Stomach (tissue), 19 donors: ENCODE data around the gene MPG. TPM values are rescaled to one million over a fixed set of nuclear protein-coding genes. Genes with fewer than 3 reads are reported as not detected.
"Not testable (repeated sequence)": the region's sequence is repeated elsewhere in the genome, so short reads cannot be mapped to it uniquely, and the experiment has no call there.

Experiments
- DNase-seq, 2 donors: peaks; one replicate each; pipeline versions ENCODE4 v3.0.0 to v3.0.0-alpha.2; 2013 to 2019
- H3K27ac ChIP-seq, 5 donors: fragments of 200-600 bp in 4 of 5; sonication (generic) in 4 of 5; one replicate each; pipeline ENCODE4 v1.5.1; 2013 to 2019; ENCODE audit warnings: mild to moderate bottlenecking in 1 of 5, moderate library complexity in 1 of 5
- H3K27me3 ChIP-seq, 3 donors: fragments of 200-600 bp; sonication (generic); one replicate each; pipeline ENCODE4 v1.5.1; 2017 to 2019; ENCODE audit warnings: mixed run types in 1 of 3
- H3K36me3 ChIP-seq, 4 donors: fragments of 200-600 bp; sonication (generic); 1 replicate in 3 of 4; 2 replicates in 1 of 4; pipeline ENCODE4 v1.5.1; 2016 to 2019
- H3K4me1 ChIP-seq, 4 donors: fragments of 200-600 bp; sonication (generic); one replicate each; pipeline ENCODE4 v1.5.1; 2016 to 2019
- H3K4me3 ChIP-seq, 4 donors: fragments of 200-600 bp; sonication (generic) in 3 of 4; one replicate each; pipeline ENCODE4 v1.5.1; 2016 to 2019; ENCODE audit warnings: mild to moderate bottlenecking in 1 of 4
- H3K9me3 ChIP-seq, 4 donors: fragments of 200-600 bp; sonication (generic); one replicate each; pipeline ENCODE4 v1.5.1; 2016 to 2019
- EP300 ChIP-seq: sonication (generic); formaldehyde crosslinking; IDR thresholded peaks from one replicate; pipeline ENCODE4 v1.6.1; 2017; ENCODE audit warnings: antibody characterized with exemption
- POLR2A ChIP-seq, 4 donors: fragments of 450-650 bp; IDR thresholded peaks; one replicate each; pipeline ENCODE4 v1.6.1; 2016; ENCODE audit warnings: antibody characterized with exemption in 4 of 4, control low read depth in 2 of 4, mild to moderate bottlenecking in 1 of 4, moderate library complexity in 1 of 4
- POLR2AphosphoS5 ChIP-seq, 3 donors: sonication (generic); formaldehyde crosslinking; IDR thresholded peaks; one replicate each; pipeline ENCODE4 v1.6.1; 2016; ENCODE audit warnings: antibody characterized with exemption in 3 of 3
- WGBS, 5 donors: extraction: QIAGEN DNeasy Blood & Tissue Kit in 3 of 5; methylation state at CpG; one replicate each; pipeline versions ENCODE4 v1.1.5 to v1.1.7; 2013 to 2018; 5-methylcytosine and 5-hydroxymethylcytosine counted together
- intact Hi-C: fragments of 100-400 bp; cut with DNase I; formaldehyde crosslinking; loops from one replicate; pipeline ENCODE4 v1.15.1; 2023; ENCODE audit warnings: low total_unique reads
- long read RNA-seq, 10 donors: transcript quantifications; one replicate each; lab custom pipeline, GENCODE V29; 2026
- polyA plus RNA-seq, 3 donors: library from polyadenylated mRNA; stranded (reverse); fragments of 200-250 nt; gene quantifications; one replicate each; pipeline ENCODE4 v1.2.3, GENCODE V29; 2013
- total RNA-seq, 5 donors: library from RNA; depleted of rRNA; stranded (reverse); fragments of >200 nt; gene quantifications; one replicate each; pipeline versions ENCODE4 v1.1.0 to v1.2.3, GENCODE V29; 2014 to 2016
- TF ChIP-seq, protein P1 (sequence below), 7 experiments: fragments of 450-650 bp in 4 of 7; fragments of 200-600 bp in 3 of 7; sonication (generic) in 3 of 7; IDR thresholded peaks; one replicate each; pipeline ENCODE4 v1.5.1; 2016 to 2019; ENCODE audit warnings: antibody characterized with exemption in 7 of 7, control low read depth in 2 of 7, mild to moderate bottlenecking in 1 of 7
- donor health status: healthy with polysubstance abuse.
- donor health status: Bipolar disorder and iron deficiency.
- donor health status: healthy.

The MPG gene
- total RNA-seq (100 to 1,000 TPM in 1 of 5 donors, 10 to 100 TPM in 4; 33.3 to 102 (median 76.2) TPM), polyA plus RNA-seq (100 to 1,000 TPM in 2 of 3 donors, 10 to 100 TPM in 1; 90.6 to 112 (median 112) TPM)
- long read RNA-seq, donor 1, transcript MPG-202 (4 exons, 1,205 nt): major isoform, 10 of 10 reads
- long read RNA-seq, donor 1, partial matches to known transcripts: 0 of 10 reads
- long read RNA-seq, donor 1, other reads (novel, unspliced or antisense): 0 of 10 reads
- long read RNA-seq, donor 2, transcript MPG-202 (4 exons, 1,205 nt): major isoform, 12 of 12 reads
- long read RNA-seq, donor 2, partial matches to known transcripts: 0 of 12 reads
- long read RNA-seq, donor 2, other reads (novel, unspliced or antisense): 0 of 12 reads
- long read RNA-seq, donor 3, transcript MPG-202 (4 exons, 1,205 nt): major isoform, 10 of 10 reads
- long read RNA-seq, donor 3, partial matches to known transcripts: 0 of 10 reads
- long read RNA-seq, donor 3, other reads (novel, unspliced or antisense): 0 of 10 reads
- long read RNA-seq, donor 4, partial matches to known transcripts: 0 of 1 reads
- long read RNA-seq, donor 4, other reads (novel, unspliced or antisense): 0 of 1 reads
- long read RNA-seq, donor 5, transcript MPG-202 (4 exons, 1,205 nt): major isoform, 19 of 20 reads
- long read RNA-seq, donor 5, partial matches to known transcripts: 0 of 20 reads
- long read RNA-seq, donor 5, other reads (novel, unspliced or antisense): 0 of 20 reads
- long read RNA-seq, donor 6, transcript MPG-202 (4 exons, 1,205 nt): major isoform, 33 of 39 reads
- long read RNA-seq, donor 6, partial matches to known transcripts: 6 of 39 reads
- long read RNA-seq, donor 6, other reads (novel, unspliced or antisense): 0 of 39 reads
- long read RNA-seq, donor 7, transcript MPG-202 (4 exons, 1,205 nt): major isoform, 18 of 20 reads
- long read RNA-seq, donor 7, partial matches to known transcripts: 0 of 20 reads
- long read RNA-seq, donor 7, other reads (novel, unspliced or antisense): 0 of 20 reads
- long read RNA-seq, donor 8, transcript MPG-202 (4 exons, 1,205 nt): major isoform, 12 of 13 reads
- long read RNA-seq, donor 8, partial matches to known transcripts: 0 of 13 reads
- long read RNA-seq, donor 8, other reads (novel, unspliced or antisense): 0 of 13 reads
- long read RNA-seq, donor 9, transcript MPG-202 (4 exons, 1,205 nt): major isoform, 12 of 13 reads
- long read RNA-seq, donor 9, partial matches to known transcripts: 0 of 13 reads
- long read RNA-seq, donor 9, other reads (novel, unspliced or antisense): 0 of 13 reads
- long read RNA-seq, donor 10, transcript MPG-202 (4 exons, 1,205 nt): major isoform, 6 of 6 reads
- long read RNA-seq, donor 10, partial matches to known transcripts: 0 of 6 reads
- long read RNA-seq, donor 10, other reads (novel, unspliced or antisense): 0 of 6 reads

GRCh38 chr16:77807-78443 is at the start of gene MPG:
TSS of gene MPG (plus strand) at chr16:78225. CDS start at chr16:78310, 85 bp downstream.
- Histone ChIP-seq H3K36me3 (peaks cover 0 to 27% (median 23%) of the 10 kb centered on the region in 4 donors), H3K9me3 (no peaks in the 10 kb centered on the region), H3K4me3 (peak within 1 kb of the TSS; percentile 70 to 91 (median 74)), H3K27me3 (peaks cover 0 to 8% (median 0%) of the 10 kb centered on the region in 3 donors), H3K27ac (peak within 1 kb of the TSS; percentile 87 to 96 (median 95)), H3K4me1 (peaks cover 34 to 67% (median 61%) of the 10 kb centered on the region in 4 donors)
- no peak for TF ChIP-seq EP300
- peak; percentile 46 to 92 (median 86) for TF ChIP-seq POLR2AphosphoS5 (IDR thresholded peaks at IDR 0.05)
- TF ChIP-seq, protein P1, sequence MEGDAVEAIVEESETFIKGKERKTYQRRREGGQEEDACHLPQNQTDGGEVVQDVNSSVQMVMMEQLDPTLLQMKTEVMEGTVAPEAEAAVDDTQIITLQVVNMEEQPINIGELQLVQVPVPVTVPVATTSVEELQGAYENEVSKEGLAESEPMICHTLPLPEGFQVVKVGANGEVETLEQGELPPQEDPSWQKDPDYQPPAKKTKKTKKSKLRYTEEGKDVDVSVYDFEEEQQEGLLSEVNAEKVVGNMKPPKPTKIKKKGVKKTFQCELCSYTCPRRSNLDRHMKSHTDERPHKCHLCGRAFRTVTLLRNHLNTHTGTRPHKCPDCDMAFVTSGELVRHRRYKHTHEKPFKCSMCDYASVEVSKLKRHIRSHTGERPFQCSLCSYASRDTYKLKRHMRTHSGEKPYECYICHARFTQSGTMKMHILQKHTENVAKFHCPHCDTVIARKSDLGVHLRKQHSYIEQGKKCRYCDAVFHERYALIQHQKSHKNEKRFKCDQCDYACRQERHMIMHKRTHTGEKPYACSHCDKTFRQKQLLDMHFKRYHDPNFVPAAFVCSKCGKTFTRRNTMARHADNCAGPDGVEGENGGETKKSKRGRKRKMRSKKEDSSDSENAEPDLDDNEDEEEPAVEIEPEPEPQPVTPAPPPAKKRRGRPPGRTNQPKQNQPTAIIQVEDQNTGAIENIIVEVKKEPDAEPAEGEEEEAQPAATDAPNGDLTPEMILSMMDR (IDR thresholded peaks at IDR 0.05): no peak
- TF ChIP-seq POLR2A (IDR thresholded peaks at IDR 0.05): no peak
- DNase-seq: peak; percentile 87 to 95
- WGBS, 5 donors: 0 to 1% (median 0%) methylated on average over 25 to 83 of the region's 83 CpGs; no CpG with 5 or more reads in 1 of the 5 donors
- intact Hi-C loops: no loop called here

GRCh38 chr16:30627-31026 is 47.4 kb upstream of the MPG start:
- WGBS, 5 donors: 60 to 67% (median 65%) methylated on average over 1 to 5 of the region's 7 CpGs; no CpG with 5 or more reads in 1 of the 5 donors
- intact Hi-C loops, DNase-seq, H3K4me1 ChIP-seq, H3K27me3 ChIP-seq, H3K36me3 ChIP-seq, H3K27ac ChIP-seq, H3K9me3 ChIP-seq, H3K4me3 ChIP-seq: not testable (repeated sequence)

DNA sequence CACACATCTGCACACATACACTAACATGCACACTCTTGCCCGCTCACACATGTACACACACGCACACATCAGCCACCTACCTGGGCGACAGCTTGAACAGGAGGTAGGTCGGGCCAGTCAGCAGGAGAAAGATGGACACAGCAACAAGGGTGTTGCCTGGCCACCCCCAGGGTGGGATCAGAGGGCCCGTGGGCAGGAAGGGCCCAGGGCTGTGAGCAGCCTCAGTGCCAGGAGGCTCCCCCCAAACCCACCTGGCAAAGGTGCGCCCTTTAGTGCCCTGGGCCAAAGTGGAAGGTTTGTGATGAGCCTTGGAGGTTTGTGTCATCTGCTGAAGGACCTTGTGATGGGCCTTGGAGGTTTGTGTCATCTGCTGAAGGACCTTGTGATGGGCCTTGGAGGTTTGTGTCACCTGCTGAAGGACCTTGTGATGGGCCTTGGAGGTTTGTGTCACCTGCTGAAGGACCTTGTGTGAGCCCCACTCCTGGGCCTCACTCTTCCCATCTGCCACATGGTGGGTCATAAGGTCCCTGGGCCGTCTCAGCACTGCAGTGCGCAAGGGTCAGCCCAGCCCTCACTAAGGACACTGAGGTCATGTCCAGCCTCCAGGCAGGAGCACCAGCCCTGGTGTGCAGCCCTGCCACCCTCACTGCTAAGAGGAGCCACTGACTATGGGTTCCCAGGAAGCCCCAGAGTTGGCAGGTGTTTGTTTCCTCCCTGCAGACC is 44.7 kb upstream of the MPG start:
- H3K27ac ChIP-seq, H3K36me3 ChIP-seq, H3K4me3 ChIP-seq, H3K27me3 ChIP-seq, intact Hi-C loops, H3K9me3 ChIP-seq, DNase-seq: not testable (repeated sequence)
- peaks cover 0 to 10% (median 2%) of the 10 kb centered on the region in 4 donors for H3K4me1 ChIP-seq
- 80 to 100% (median 86%) methylated on average over 3 to 4 of the region's 8 CpGs for WGBS, 5 donors

- Histone ChIP-seq H3K36me3 (no peaks in the 10 kb centered on the region), H3K9me3 (no peaks in the 10 kb centered on the region), H3K27me3 (no peaks in the 10 kb centered on the region), H3K4me3 (no peak overlapping the region), H3K27ac (no peak overlapping the region), H3K4me1 (peaks cover 0 to 18% (median 10%) of the 10 kb centered on the region in 4 donors)
- TF ChIP-seq POLR2A (IDR thresholded peaks at IDR 0.05): no peak
- no peak for TF ChIP-seq EP300
- TF ChIP-seq, protein P1 (IDR thresholded peaks at IDR 0.05): no peak
- no peak for TF ChIP-seq POLR2AphosphoS5 (IDR thresholded peaks at IDR 0.05)
- WGBS, 5 donors: 78 to 92% (median 85%) methylated on average over 21 of the region's 21 CpGs
- intact Hi-C loops: no loop called here
- DNase-seq: no peak
Measured at GRCh38 chr16:33877-34647, 44.0 kb upstream of the MPG start.
